MV-4-11 (cell line): Measurements from ENCODE around the gene PTPN5.

Source experiments
- DNase-seq: peaks from one replicate; lab custom pipeline; 2025; lab: John Stamatoyannopoulos, UW

Gene PTPN5

GRCh38 chr11:18709414-18709813 is 82.2 kb downstream of the PTPN5 start:
- DNase-seq = no peak

- peak; percentile 49 for DNase-seq
Observed at GRCh38 chr11:18707811-18708340, 83.7 kb downstream of the PTPN5 start.

- no peak for DNase-seq
Observed at GRCh38 chr11:18706330-18707243, 85.0 kb downstream of the PTPN5 start.

DNA sequence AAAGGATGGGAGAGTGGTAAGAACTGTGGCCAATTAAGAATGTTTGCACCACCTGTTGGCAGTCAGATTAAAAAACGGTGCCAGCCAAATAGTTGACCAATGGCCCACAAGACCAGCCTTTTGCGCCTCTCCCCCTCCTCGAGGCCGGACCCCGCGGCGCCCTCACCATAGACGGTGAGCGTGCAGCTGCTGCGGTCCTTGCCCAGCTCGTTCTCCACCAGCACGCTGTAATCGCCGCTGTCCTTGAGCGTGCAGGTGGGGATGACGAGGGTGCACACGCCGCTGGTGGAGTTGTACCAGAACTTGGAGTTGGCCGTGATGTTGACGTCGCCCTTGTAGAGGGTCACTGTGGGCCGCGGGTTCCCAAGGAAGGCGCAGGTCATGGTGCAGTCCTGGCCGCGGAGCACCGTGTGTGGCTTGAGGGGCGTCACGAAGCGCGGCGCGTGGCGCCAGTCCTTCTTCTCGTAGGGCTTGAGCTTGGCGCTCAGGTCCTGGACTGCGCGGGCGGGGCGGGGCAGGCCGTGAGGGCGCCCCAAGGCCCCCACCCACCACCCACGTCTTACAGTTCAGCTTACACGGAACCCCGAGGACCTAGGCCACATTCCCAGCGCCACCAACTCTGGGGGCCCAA is 85.8 kb downstream of the PTPN5 start:
- no peak for DNase-seq

DNA sequence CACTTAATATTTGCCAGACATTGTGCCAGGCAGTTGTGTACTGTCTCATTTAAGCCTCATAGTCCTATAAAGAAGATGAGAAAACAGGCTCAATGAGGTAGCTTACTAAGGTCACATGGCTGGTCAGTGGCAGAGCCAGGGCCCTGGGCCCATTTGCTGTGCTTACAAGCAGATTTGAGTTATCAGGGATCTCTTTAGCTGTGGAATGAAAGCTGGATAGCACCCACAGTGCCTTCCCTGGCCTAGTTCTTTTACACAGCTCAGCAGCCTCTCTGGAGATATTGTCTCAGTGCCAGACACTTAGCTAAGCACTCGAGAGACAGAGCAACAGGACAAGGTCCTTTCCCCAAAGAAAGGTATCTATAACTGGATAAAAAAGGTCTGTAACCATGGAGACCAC is 86.9 kb downstream of the PTPN5 start:
- DNase-seq = no peak

DNA sequence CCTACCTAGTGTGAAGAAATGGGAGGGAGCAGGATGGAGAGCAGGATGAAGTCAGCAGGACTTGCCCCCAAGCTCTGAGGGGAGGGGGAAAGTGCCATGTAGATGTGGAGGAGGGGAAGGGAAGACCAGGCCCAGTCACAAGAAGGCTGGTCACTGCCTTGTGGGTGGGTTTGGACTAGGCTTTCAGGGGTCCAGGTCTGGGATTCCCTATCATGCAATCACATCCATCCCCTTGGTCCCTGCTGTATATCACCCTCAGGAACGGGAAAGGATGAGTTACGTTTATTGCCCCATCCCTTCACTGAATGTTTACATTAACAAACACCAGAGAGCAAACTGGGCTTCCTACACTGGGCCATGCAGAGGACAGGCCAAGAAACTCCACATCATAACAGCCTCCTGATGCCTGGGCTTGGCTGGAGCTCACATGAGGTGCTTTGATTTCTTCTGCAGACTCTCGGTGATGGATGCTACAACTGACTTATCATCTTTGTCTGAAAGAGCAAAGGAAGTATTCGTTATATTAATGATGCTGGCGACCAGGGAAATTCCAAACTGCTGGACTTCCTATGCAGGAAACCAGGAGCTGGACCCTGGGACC is 87.5 kb downstream of the PTPN5 start:
- no peak for DNase-seq

DNA sequence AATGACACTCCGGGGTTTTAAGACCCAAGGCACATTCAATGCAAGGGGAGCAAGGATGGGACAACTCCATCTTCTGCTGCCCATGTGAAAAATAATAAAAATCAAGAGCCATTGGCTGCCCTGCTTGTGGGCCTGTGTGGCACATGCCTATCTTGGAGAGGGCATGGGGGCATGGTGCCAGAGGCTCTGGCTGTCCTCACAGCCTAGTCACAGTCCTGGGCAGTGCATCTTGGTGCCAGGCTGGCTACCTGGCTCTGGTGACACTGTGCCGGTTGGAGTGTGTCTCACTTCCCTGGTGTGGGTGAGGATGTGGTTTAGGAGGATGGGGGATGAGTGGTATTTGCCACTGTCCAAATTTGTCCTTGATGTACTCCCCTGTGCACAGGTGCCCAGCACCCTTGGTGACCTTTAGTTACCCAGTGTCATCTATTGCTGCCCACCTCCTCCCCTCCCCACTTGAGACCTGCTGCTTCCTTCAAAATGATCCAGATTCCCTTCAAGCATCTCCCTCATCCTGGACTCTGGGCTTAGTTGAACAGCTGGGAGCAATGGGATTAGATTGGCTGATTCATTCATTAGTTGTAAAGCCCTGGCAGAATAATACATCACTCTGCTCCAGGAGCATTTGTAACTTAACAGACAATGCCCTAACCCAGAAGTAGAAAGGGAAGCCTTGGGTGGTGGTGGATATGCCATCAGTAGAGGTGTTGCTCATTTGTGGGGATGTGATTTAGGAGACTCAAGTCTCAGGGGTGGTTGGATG is 88.4 kb downstream of the PTPN5 start:
- DNase-seq = no peak

DNA sequence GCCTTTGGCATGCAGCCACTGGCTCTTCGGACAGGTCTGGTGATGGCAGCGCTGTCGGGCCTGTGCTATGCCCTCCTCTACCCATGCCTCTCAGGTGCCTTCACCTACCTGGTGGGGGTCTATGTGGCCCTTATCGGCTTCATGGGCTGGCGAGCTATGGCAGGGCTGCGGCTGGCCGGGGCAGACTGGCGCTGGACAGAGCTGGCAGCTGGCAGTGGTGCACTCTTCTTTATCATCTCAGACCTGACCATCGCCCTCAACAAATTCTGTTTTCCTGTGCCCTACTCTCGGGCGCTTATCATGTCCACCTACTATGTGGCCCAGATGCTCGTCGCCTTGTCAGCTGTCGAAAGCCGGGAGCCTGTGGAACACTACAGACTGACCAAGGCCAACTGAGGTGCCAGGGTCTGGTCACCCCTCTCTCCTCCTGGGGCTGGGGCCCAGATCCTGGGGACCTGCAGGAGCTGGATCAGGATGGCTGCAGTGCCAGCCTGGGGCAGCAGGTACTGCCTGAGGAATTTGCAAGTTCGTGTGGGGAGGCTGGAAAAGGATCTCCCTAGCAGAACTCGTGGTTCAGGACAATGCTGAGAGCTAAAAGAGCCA is 89.9 kb downstream of the PTPN5 start:
- no peak for DNase-seq

GRCh38 chr11:18700872-18701271 is 90.7 kb downstream of the PTPN5 start:
- DNase-seq = no peak

GRCh38 chr11:18700375-18700774 is 91.2 kb downstream of the PTPN5 start:
- DNase-seq = peak; percentile 39

GRCh38 chr11:18699848-18700261 is 91.7 kb downstream of the PTPN5 start:
- DNase-seq = peak; percentile 66

GRCh38 chr11:18699269-18699596 is 92.4 kb downstream of the PTPN5 start:
- DNase-seq = no peak

DNA sequence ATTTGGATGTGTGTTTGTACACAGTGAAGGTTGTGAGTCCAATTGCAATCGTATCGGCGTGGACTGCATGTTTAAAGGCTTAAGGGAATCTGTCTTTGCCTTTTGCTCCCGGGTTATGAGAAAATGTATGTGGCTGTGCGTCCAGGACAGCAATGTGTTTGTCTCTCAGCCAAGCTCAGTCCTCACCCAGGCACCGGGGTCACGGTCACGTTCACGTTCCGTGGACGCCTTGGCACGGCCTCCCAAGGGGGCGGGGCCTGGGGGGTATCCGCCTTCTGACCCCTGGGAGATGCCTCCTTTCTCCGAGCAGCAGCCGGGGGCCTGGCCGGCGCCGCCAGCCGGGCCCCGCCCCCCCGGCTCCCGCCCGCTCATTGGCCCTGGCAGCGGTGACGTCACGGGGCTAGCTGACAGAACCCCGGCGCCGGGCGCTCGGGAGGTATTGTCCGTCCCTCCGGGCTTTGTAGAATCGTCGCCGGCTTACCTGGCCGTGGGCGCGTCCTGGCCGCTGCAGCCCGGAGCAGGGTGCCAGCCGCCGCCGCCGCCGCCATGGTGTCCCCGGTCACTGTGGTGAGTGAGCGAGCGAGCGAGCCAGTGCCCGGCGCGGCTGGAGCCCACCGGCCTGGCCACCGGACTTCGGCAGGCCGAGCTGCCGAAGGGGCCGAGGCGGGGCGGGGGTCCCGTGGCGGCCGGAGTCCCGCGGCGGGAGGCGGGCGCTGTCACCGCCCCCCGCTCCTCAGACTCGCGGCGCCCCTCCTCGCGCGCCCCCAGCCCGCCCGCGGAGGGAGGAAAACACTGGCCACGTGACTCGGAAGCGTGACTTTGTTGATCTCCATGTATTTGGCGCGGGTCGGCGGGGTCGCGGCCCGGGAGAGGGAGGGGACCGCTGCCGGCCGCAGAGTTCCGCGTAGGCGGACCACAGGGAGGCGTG is 93.0 kb downstream of the PTPN5 start, which contains the start of gene TMEM86A:
Gene TMEM86A (plus strand): TSS at position 439 of the 928 bp plus-strand sequence. CDS start 108 bp downstream, at position 547.
- DNase-seq = peak; percentile 72

DNA sequence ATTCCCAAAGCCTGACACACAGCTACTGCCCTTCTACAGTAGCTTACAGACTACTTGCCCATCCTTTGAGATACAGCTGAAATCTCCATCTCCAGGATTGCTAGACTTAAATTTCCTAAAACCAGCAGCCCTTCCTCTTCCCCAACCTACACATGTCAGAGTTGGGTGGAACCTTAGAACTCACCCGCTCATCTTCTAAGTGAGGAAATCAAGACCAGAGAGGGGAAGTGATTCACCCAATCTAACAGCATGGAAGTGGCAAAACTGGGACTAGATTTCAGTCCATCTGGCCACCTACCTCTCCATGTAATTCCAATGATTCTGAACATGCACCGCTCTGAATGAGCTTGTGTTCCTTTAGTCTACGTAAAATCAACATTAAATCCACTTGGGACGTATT is 94.0 kb downstream of the PTPN5 start:
- peak; percentile 59 for DNase-seq

DNA sequence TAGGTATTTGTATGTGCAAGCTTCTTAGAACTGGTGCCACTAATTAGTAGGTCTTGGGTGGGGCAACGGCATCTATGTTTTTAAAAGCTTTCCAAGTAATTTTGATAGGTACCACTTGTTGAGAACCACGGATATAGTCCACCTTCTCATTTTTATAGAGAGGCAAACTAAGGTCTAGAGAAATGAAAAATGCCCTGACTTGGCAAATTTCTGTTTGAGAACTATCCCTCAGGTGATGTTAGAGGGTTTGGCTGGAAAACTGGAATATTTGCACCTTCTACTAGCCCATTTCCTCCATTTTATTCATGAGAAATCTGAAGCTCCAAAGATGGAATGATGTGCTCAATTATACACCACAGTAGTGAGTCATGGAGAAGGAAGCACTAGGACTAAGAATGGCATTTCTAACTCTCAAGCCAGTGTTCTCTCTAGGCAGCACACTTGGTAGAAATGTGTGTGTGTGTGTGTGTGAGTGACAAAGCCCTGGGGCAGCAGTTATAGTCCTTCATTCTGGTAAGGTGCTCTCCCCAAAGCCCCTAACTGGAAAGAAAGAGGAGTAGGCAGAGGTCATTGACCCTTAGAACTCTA is 94.9 kb downstream of the PTPN5 start:
- no peak for DNase-seq

DNA sequence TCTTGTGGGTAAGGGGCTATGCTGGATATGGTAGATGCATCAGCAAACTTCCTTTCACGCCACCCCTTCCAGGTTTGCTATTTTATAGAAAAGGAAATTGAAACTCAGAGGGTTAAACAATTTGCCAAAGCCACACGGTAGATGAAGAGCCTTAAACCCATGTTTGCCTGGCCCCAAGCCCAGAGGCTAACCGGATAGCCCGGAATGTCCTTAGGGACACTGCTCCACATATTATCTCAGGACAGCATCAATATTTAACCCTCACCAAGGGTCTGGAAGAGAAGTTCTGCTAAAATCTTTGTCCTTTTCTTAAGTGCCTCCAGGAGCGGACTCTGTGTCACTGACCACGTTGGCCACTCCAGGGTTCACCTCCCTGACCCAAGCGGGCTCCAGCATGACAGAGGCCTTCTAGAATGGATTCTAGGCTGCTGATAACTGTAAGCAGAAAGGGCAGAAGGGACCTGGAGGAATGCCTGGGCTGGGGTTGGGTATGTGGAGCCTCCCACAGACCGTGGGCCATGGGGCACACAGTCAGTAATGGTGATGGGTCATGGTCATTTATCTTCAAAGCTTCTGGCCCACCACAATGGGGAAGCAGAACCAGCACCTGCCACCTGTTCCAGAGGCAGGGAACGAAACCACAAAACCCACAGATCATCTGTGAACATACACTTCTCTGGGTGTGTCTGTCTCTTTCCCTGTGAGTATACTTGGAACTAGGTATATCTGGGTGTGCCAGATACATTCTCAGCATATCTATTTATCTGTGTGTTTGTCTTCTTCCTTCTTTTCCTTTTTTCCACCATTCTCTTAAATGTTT is 98.4 kb downstream of the PTPN5 start:
- DNase-seq = no peak

- DNase-seq = peak; percentile 4
Observed at GRCh38 chr11:18691467-18692140, 100.0 kb downstream of the PTPN5 start.

GRCh38 chr11:18684267-18684666 is 107.3 kb downstream of the PTPN5 start:
- no peak for DNase-seq

- DNase-seq = no peak
Observed at GRCh38 chr11:18682466-18682865, 109.1 kb downstream of the PTPN5 start.
